GM19395 (cell line): ENCODE measurements around the gene PPP2R5E.

Experiments used
- ATAC-seq: cut with Tn5 transposase; IDR thresholded peaks from one replicate; pipeline ENCODE4 v1.9.1; 2021; ENCODE audit warnings: mild to moderate bottlenecking, moderate library complexity; ENCODE audit not compliant: unreplicated experiment

PPP2R5E gene

GRCh38 chr14:63474111-63474510 lies 69.1 kb downstream of the PPP2R5E start:
- ATAC-seq: no peak

GRCh38 chr14:63472986-63473788 lies 70.0 kb downstream of the PPP2R5E start:
- no peak for ATAC-seq

GRCh38 chr14:63470962-63471793 lies 72.0 kb downstream of the PPP2R5E start:
- peak; percentile 92 for ATAC-seq

GRCh38 chr14:63468294-63468693 lies 74.9 kb downstream of the PPP2R5E start:
- no peak for ATAC-seq

GRCh38 chr14:63467440-63468072 lies 75.6 kb downstream of the PPP2R5E start:
- ATAC-seq: no peak

GRCh38 chr14:63465347-63465746 lies 77.8 kb downstream of the PPP2R5E start:
- no peak for ATAC-seq

- no peak for ATAC-seq
Measured at GRCh38 chr14:63460680-63461369, 82.4 kb downstream of the PPP2R5E start.

- ATAC-seq: no peak
Measured at GRCh38 chr14:63459738-63460137, 83.4 kb downstream of the PPP2R5E start.

GRCh38 chr14:63457498-63457897 lies 85.7 kb downstream of the PPP2R5E start:
- no peak for ATAC-seq

- ATAC-seq: no peak
Measured at GRCh38 chr14:63454863-63455622, 88.1 kb downstream of the PPP2R5E start.

- ATAC-seq: no peak
Measured at GRCh38 chr14:63454436-63454835, 88.7 kb downstream of the PPP2R5E start.

GRCh38 chr14:63453443-63453936 lies 89.7 kb downstream of the PPP2R5E start:
- no peak for ATAC-seq

- no peak for ATAC-seq
Measured at GRCh38 chr14:63452796-63453195, 90.4 kb downstream of the PPP2R5E start.

GRCh38 chr14:63448841-63449240 lies 94.3 kb downstream of the PPP2R5E start:
- ATAC-seq: no peak

- no peak for ATAC-seq
Measured at GRCh38 chr14:63444588-63444987, 98.6 kb downstream of the PPP2R5E start.

- no peak for ATAC-seq
Measured at GRCh38 chr14:63443988-63444387, 99.2 kb downstream of the PPP2R5E start.

GRCh38 chr14:63443361-63443760 lies 99.8 kb downstream of the PPP2R5E start:
- ATAC-seq: no peak

GRCh38 chr14:63438065-63438757 lies 105.0 kb downstream of the PPP2R5E start:
- ATAC-seq: peak; percentile 55

- no peak for ATAC-seq
Measured at GRCh38 chr14:63436286-63437098, 106.7 kb downstream of the PPP2R5E start.
